GM12878 (cell line): Measurements from ENCODE around the gene FGFR1OP2. TPM values are rescaled to one million over a fixed set of nuclear protein-coding genes. Genes with fewer than 3 reads are reported as not detected.

Source experiments
- ATAC-seq: fragments of 200-7000 bp; cut with Tn5 transposase; 3 replicates; pipeline ENCODE4 v1.9.1; 2020; ENCODE audit warnings: mild to moderate bottlenecking, moderate library complexity
- BruUV-seq: library from RNA; stranded (reverse); fragments of 400-500 nt; replicated peaks from 2 replicates; lab custom pipeline; 2021; lab: Mats Ljungman, UMichigan
- CTCF ChIA-PET: fragments of 300-600 bp; sonication (Branson Sonifier 250); formaldehyde crosslinking; extraction: SDS; loops from one replicate; lab custom pipeline; 2021; ENCODE audit warnings: inconsistent platforms; lab: Yijun Ruan, JAX
- POLR2A ChIA-PET: fragments of 350-600 bp; formaldehyde crosslinking; extraction: SDS; loops from one replicate; lab custom pipeline; 2021; ENCODE audit warnings: inconsistent platforms; lab: Charles Lee
- RAD21 ChIA-PET: fragments of 300-600 bp; sonication (Branson Sonifier 250); formaldehyde crosslinking; loops from one replicate; lab custom pipeline; 2023; ENCODE audit warnings: antibody characterized with exemption; ENCODE audit not compliant: unreplicated experiment; lab: Charles Lee
- SMC1A ChIA-PET: fragments of 300-600 bp; sonication (Branson Sonifier 250); formaldehyde crosslinking; loops from one replicate; lab custom pipeline; 2023; ENCODE audit not compliant: unreplicated experiment, uncharacterized antibody; lab: Charles Lee
- DNase-seq: peaks from one replicate; pipeline ENCODE4 v3.0.0-alpha.2; 2011; ENCODE audit warnings: low read depth, low spot score
- FAIRE-seq: peaks from 3 replicates; lab custom pipeline; 2011; peaks lifted over from hg19 to GRCh38; lab: Jason Lieb, UNC
- H2AFZ ChIP-seq: 2 replicates; pipeline ENCODE4 v1.6.0; 2011; ENCODE audit warnings: low read depth, low read length, control low read depth; ENCODE audit not compliant: control insufficient read depth
- H3K27ac ChIP-seq: 2 replicates; pipeline ENCODE4 v1.5.1; 2011; ENCODE audit warnings: control low read depth; ENCODE audit not compliant: control insufficient read depth, insufficient read depth
- H3K27me3 ChIP-seq, 2 experiments: replicated peaks in 1 of 2; 2 replicates each; pipeline versions ENCODE4 v1.6.0 to v1.6.1; 2011; ENCODE audit warnings: low read length in 1 of 2; ENCODE audit not compliant: control insufficient read depth in 2 of 2, insufficient read depth in 2 of 2
- H3K36me3 ChIP-seq, 2 experiments: 2 replicates each; pipeline ENCODE4 v1.5.1; 2011; ENCODE audit warnings: low read length in 1 of 2; ENCODE audit not compliant: control insufficient read depth in 2 of 2, insufficient read depth in 2 of 2
- H3K4me1 ChIP-seq: 2 replicates; pipeline ENCODE4 v1.6.1; 2011; ENCODE audit warnings: mild to moderate bottlenecking, low read length, moderate library complexity, mixed read lengths; ENCODE audit not compliant: control insufficient read depth, insufficient read depth
- H3K4me2 ChIP-seq: 2 replicates; pipeline ENCODE4 v1.6.0; 2011; ENCODE audit warnings: control low read depth; ENCODE audit not compliant: control insufficient read depth, insufficient read depth
- H3K4me3 ChIP-seq: fragments of 200-600 bp; sonication (generic); 2 replicates; pipeline ENCODE4 v1.5.1; 2016
- H3K79me2 ChIP-seq: 2 replicates; pipeline ENCODE4 v1.6.0; 2011; ENCODE audit warnings: low read length; ENCODE audit not compliant: control insufficient read depth, insufficient read depth
- H3K9ac ChIP-seq: 2 replicates; pipeline ENCODE4 v1.8.0; 2011; ENCODE audit warnings: low read length, control low read depth, mixed read lengths; ENCODE audit not compliant: control insufficient read depth, insufficient read depth
- H3K9me3 ChIP-seq: replicated peaks from 3 replicates; pipeline ENCODE4 v1.5.1; 2011; ENCODE audit warnings: mild to moderate bottlenecking, low read length; ENCODE audit not compliant: control insufficient read depth, insufficient read depth
- H4K20me1 ChIP-seq: 2 replicates; pipeline ENCODE4 v1.6.0; 2011; ENCODE audit not compliant: control insufficient read depth, insufficient read depth
- BACH1 ChIP-seq: fragments of 450-650 bp; IDR thresholded peaks from 2 replicates; pipeline ENCODE4 v1.6.1; 2017; ENCODE audit warnings: mild to moderate bottlenecking, borderline replicate concordance
- ESRRA ChIP-seq: IDR thresholded peaks from 2 replicates; pipeline ENCODE4 v1.6.1; 2012; ENCODE audit warnings: mild to moderate bottlenecking, low read length, improper control_type of control experiment
- HCFC1 ChIP-seq: fragments of 150-350 bp; IDR thresholded peaks from 2 replicates; pipeline ENCODE4 v1.6.1; 2014; ENCODE audit warnings: low read length
- MTA3 ChIP-seq: IDR thresholded peaks from 2 replicates; pipeline ENCODE4 v1.6.1; 2012; ENCODE audit warnings: low read length, inconsistent platforms, borderline replicate concordance
- NFYB ChIP-seq: IDR thresholded peaks from 2 replicates; pipeline ENCODE4 v1.6.1; 2011; ENCODE audit warnings: low read depth, mild to moderate bottlenecking, low read length, improper control_type of control experiment, moderate library complexity; ENCODE audit not compliant: insufficient read depth
- REST ChIP-seq: IDR thresholded peaks from 2 replicates; pipeline ENCODE4 v1.6.1; 2012; ENCODE audit warnings: mild to moderate bottlenecking, low read depth, low read length
- SP1 ChIP-seq: IDR thresholded peaks from one replicate; pipeline ENCODE4 v1.6.1; 2011; ENCODE audit warnings: low read depth, low read length
- YY1 ChIP-seq: IDR thresholded peaks from 2 replicates; pipeline ENCODE4 v1.6.1; 2011; ENCODE audit warnings: low read depth, mild to moderate bottlenecking, low read length
- ZNF687 ChIP-seq: fragments of 450-650 bp; IDR thresholded peaks from 2 replicates; pipeline ENCODE4 v1.6.1; 2017; ENCODE audit warnings: mild to moderate bottlenecking, moderate library complexity
- WGBS: methylation state at CpG from one replicate; pipeline ENCODE4 v1.1.6; 2016; ENCODE audit warnings: low lambda C conversion rate; ENCODE audit not compliant: insufficient replicate concordance, insufficient coverage; ENCODE audit errors: missing lambda C conversion rate; 5-methylcytosine and 5-hydroxymethylcytosine counted together
- in situ Hi-C: fragments of 300-500 bp; cut with MboI; formaldehyde crosslinking; loops from 9 replicates; pipeline ENCODE4 v1.14.3; 2018; ENCODE audit warnings: mixed read lengths
- intact Hi-C: fragments of 100-400 bp; cut with micrococcal nuclease; formaldehyde crosslinking; loops from one replicate; pipeline ENCODE4 v1.14.2; 2022; ENCODE audit not compliant: unreplicated experiment
- polyA plus RNA-seq, 11 experiments: library from polyadenylated mRNA; depleted of rRNA in 4 of 11; unstranded in 6 of 11; stranded (reverse) in 5 of 11; fragments of >200 nt; fragmentation: Nextera tagmentation in 4 of 11; fragmentation: Illumina TruSeq in 1 of 11; extraction: Ambion mirVana in 4 of 11; extraction: Trizol in 1 of 11; gene quantifications; 1 replicate in 1 of 11; 2 replicates in 10 of 11; pipeline versions ENCODE4 v1.2.1 to v1.2.3, GENCODE V29; 2011 to 2016; ENCODE audit warnings: inconsistent platforms in 2 of 11, missing spikeins in 2 of 11, low read depth in 1 of 11
- total RNA-seq, 4 experiments: library from RNA; depleted of rRNA in 3 of 4; stranded (reverse); fragments of >200 nt in 3 of 4; fragmentation: Illumina TruSeq in 1 of 4; extraction: Trizol in 1 of 4; gene quantifications; 2 replicates each; pipeline versions ENCODE4 v1.2.1 to v1.2.3, GENCODE V29; 2013 to 2021

Gene FGFR1OP2
- total and polyA plus RNA-seq, 10 of the 15 experiments (the other 5 are each of a cell fraction or from before 2014, with no cell fraction given): 28.5 to 59.1 (median 38.3) TPM

GRCh38 chr12:26994109-26994508 is 55.8 kb downstream of the FGFR1OP2 start:
- ATAC-seq (no peak), DNase-seq (no peak), FAIRE-seq (no peak)
- Histone ChIP-seq H3K9me3 (no peaks in the 10 kb centered on the region), H3K36me3 (peaks cover 6 to 18% of the 10 kb centered on the region in 2 experiments; a peak in 3 of 4 replicates), H4K20me1 (no peaks in the 10 kb centered on the region), H2AFZ (no peak overlapping the region), H3K79me2 (no peaks in the 10 kb centered on the region), H3K4me2 (no peak overlapping the region), H3K4me3 (no peak overlapping the region), H3K4me1 (no peaks in the 10 kb centered on the region; the same call in 1 of the 2 replicates), H3K27me3 (no peaks in the 10 kb centered on the region), H3K27ac (no peak overlapping the region), H3K9ac (no peak overlapping the region)
- 100% methylated on average over 1 of the region's 1 CpG for WGBS
- no TSS peak for BruUV-seq
- ChIA-PET CTCF (interaction anchor here (1.0 to 2.8 kb wide), 5 partner anchors 9 to 109 kb away, joined by 3 to 13 read pairs (median 4); no protein-coding TSS in a partner anchor), RAD21 (no interaction called here), POLR2A (no interaction called here), SMC1A (interaction anchor here (0.8 to 2.6 kb wide), 4 partner anchors 10 to 77 kb away, joined by 3 to 7 read pairs (median 4); no protein-coding TSS in a partner anchor)
- no peak for TF ChIP-seq ZNF687
- no peak for TF ChIP-seq HCFC1
- TF ChIP-seq YY1: no peak
- no peak for TF ChIP-seq ESRRA
- no peak for TF ChIP-seq MTA3
- TF ChIP-seq NFYB: no peak
- TF ChIP-seq REST: no peak
- TF ChIP-seq SP1: no peak
- TF ChIP-seq BACH1: no peak
- in situ Hi-C loops: no loop called here
- intact Hi-C loops: no loop called here
